ENCODE results near the gene DEPP1. TPM values are rescaled to one million over a fixed set of nuclear protein-coding genes. Genes with fewer than 3 reads are reported as not detected.

The DEPP1 gene
- polyA plus RNA-seq, 1 donor from 2014 or later, result 4.3 TPM

DNA sequence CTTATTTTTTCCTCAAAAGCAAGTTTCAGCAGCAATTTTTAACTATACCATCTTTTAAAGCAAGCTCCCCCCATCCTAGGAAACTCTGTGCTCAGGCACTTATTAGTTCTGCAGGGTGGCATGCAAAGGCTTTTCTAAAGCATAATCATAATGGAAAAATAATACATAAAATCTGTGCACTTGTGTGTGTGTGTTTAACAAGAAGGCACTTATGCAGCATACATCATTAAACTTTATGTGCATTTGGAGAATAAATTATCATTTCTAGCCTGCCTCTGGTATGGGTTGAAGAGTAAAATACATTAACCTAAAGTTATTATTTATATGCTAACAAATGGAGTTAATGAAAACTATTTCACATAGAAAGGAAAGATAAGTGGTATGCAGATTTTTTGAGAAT lies 24.6 kb downstream of the DEPP1 start:
- no peak overlapping the region for H3K4me2 ChIP-seq (ENCODE audit: low read length)
- no peak for TF ChIP-seq EP300 (conservative IDR thresholded peaks at IDR 0.05; ENCODE audit: poor library complexity, severe bottlenecking)
- TF ChIP-seq, protein P1, sequence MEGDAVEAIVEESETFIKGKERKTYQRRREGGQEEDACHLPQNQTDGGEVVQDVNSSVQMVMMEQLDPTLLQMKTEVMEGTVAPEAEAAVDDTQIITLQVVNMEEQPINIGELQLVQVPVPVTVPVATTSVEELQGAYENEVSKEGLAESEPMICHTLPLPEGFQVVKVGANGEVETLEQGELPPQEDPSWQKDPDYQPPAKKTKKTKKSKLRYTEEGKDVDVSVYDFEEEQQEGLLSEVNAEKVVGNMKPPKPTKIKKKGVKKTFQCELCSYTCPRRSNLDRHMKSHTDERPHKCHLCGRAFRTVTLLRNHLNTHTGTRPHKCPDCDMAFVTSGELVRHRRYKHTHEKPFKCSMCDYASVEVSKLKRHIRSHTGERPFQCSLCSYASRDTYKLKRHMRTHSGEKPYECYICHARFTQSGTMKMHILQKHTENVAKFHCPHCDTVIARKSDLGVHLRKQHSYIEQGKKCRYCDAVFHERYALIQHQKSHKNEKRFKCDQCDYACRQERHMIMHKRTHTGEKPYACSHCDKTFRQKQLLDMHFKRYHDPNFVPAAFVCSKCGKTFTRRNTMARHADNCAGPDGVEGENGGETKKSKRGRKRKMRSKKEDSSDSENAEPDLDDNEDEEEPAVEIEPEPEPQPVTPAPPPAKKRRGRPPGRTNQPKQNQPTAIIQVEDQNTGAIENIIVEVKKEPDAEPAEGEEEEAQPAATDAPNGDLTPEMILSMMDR (IDR thresholded peaks at IDR 0.05; ENCODE audit: poor library complexity, severe bottlenecking), result no peak
- no peak for TF ChIP-seq MXI1 (conservative IDR thresholded peaks at IDR 0.05; ENCODE audit: poor library complexity, severe bottlenecking)
- TF ChIP-seq SMC3 (conservative IDR thresholded peaks at IDR 0.05; ENCODE audit: poor library complexity), result no peak
- no peak for TF ChIP-seq EZH2 (IDR thresholded peaks at IDR 0.05; ENCODE audit: borderline replicate concordance, insufficient read depth, low read length, poor library complexity, severe bottlenecking)
- TF ChIP-seq RAD21 (conservative IDR thresholded peaks at IDR 0.05), result no peak
- TF ChIP-seq POLR2AphosphoS5 (IDR thresholded peaks at IDR 0.05), result no peak
- TF ChIP-seq TAF1 (IDR thresholded peaks at IDR 0.05; ENCODE audit: low read depth), result no peak
- no peaks in the 10 kb centered on the region for H3K9me3 ChIP-seq (ENCODE audit: low read length)
- no peaks in the 10 kb centered on the region for H3K9me2 ChIP-seq (ENCODE audit: insufficient read depth, low read length)
- H2AFZ ChIP-seq (ENCODE audit: low read depth, low read length), result no peak overlapping the region
- no peaks in the 10 kb centered on the region for H3K27me3 ChIP-seq (ENCODE audit: insufficient read depth, low read depth, low read length)
- H4K20me1 ChIP-seq (ENCODE audit: insufficient read depth), result no peaks in the 10 kb centered on the region
- no peak overlapping the region for H3K9ac ChIP-seq (ENCODE audit: low read length)
- no peak overlapping the region for H3K27ac ChIP-seq (ENCODE audit: low read length)
- no peak overlapping the region for H3K4me3 ChIP-seq (ENCODE audit: low read length)
- H3K79me2 ChIP-seq (replicated peaks; ENCODE audit: insufficient read depth, low read length), result no peaks in the 10 kb centered on the region
- no peaks in the 10 kb centered on the region for H3K36me3 ChIP-seq (ENCODE audit: insufficient read depth, low read length)
- H3F3A ChIP-seq (ENCODE audit: insufficient read depth, low read length, poor library complexity, severe bottlenecking), result no peaks in the 10 kb centered on the region

GRCh38 chr10:44952779-44953231 lies 25.8 kb downstream of the DEPP1 start:
- Histone ChIP-seq H2AFZ (ENCODE audit: low read depth, low read length) (no peak overlapping the region), H3K27ac (ENCODE audit: low read length) (no peak overlapping the region), H3K27me3 (ENCODE audit: insufficient read depth, low read depth, low read length) (no peaks in the 10 kb centered on the region), H3K9ac (ENCODE audit: low read length) (no peak overlapping the region), H3K4me3 (ENCODE audit: low read length) (no peak overlapping the region), H3K79me2 (replicated peaks; ENCODE audit: insufficient read depth, low read length) (no peaks in the 10 kb centered on the region), H3K9me2 (ENCODE audit: insufficient read depth, low read length) (no peaks in the 10 kb centered on the region), H3K9me3 (ENCODE audit: low read length) (no peaks in the 10 kb centered on the region), H3F3A (ENCODE audit: insufficient read depth, low read length, poor library complexity, severe bottlenecking) (no peaks in the 10 kb centered on the region), H4K20me1 (ENCODE audit: insufficient read depth) (no peaks in the 10 kb centered on the region), H3K36me3 (ENCODE audit: insufficient read depth, low read length) (no peaks in the 10 kb centered on the region), H3K4me2 (ENCODE audit: low read length) (no peak overlapping the region)
- TF ChIP-seq MXI1 (conservative IDR thresholded peaks at IDR 0.05; ENCODE audit: poor library complexity, severe bottlenecking), result no peak
- no peak for TF ChIP-seq EZH2 (IDR thresholded peaks at IDR 0.05; ENCODE audit: borderline replicate concordance, insufficient read depth, low read length, poor library complexity, severe bottlenecking)
- no peak for TF ChIP-seq SMC3 (conservative IDR thresholded peaks at IDR 0.05; ENCODE audit: poor library complexity)
- no peak for TF ChIP-seq POLR2AphosphoS5 (IDR thresholded peaks at IDR 0.05)
- TF ChIP-seq REST (IDR thresholded peaks at IDR 0.05; ENCODE audit: borderline replicate concordance), result no peak
- TF ChIP-seq EP300 (conservative IDR thresholded peaks at IDR 0.05; ENCODE audit: poor library complexity, severe bottlenecking), result no peak
